ENCODE data around the gene VWA3A.
"Not testable (repeated sequence)": the region's sequence is repeated elsewhere in the genome, so short reads cannot be mapped to it uniquely, and the experiment has no call there.

Gene VWA3A

GRCh38 chr16:22123759-22124490, 31.6 kb downstream of the VWA3A start:
- H3K27ac ChIP-seq, result no peak overlapping the region

GRCh38 chr16:22124583-22125284, 32.4 kb downstream of the VWA3A start:
- H3K27ac ChIP-seq, result no peak overlapping the region
- TF ChIP-seq ZFX (IDR thresholded peaks at IDR 0.05) (no peak), CTCF (conservative IDR thresholded peaks at IDR 0.05) (no peak)

More at GRCh38 chr16:22123759-22124490, 31.6 kb downstream of the VWA3A start:
- TF ChIP-seq ZFX (IDR thresholded peaks at IDR 0.05), result no peak
- no peak for TF ChIP-seq CTCF (conservative IDR thresholded peaks at IDR 0.05)

GRCh38 chr16:22126037-22126558, 33.8 kb downstream of the VWA3A start:
- no peak overlapping the region for H3K27ac ChIP-seq
- TF ChIP-seq CTCF (conservative IDR thresholded peaks at IDR 0.05), result no peak
- TF ChIP-seq ZFX (IDR thresholded peaks at IDR 0.05), result no peak

GRCh38 chr16:22128537-22128936, 36.2 kb downstream of the VWA3A start:
- H3K27ac ChIP-seq, result not testable (repeated sequence)

- no peak for TF ChIP-seq ZFX (IDR thresholded peaks at IDR 0.05)
- no peak for TF ChIP-seq CTCF (conservative IDR thresholded peaks at IDR 0.05)
- no peak overlapping the region for H3K27ac ChIP-seq
These were observed 38.2 kb downstream of the VWA3A start for GRCh38 chr16:22130528-22130927.

- no peak overlapping the region for H3K27ac ChIP-seq
- TF ChIP-seq CTCF (conservative IDR thresholded peaks at IDR 0.05), result no peak
- no peak for TF ChIP-seq ZFX (IDR thresholded peaks at IDR 0.05)
These were observed 40.5 kb downstream of the VWA3A start for GRCh38 chr16:22132801-22133200.

GRCh38 chr16:22138482-22138881, 46.1 kb downstream of the VWA3A start:
- TF ChIP-seq CTCF (conservative IDR thresholded peaks at IDR 0.05) (no peak), ZFX (IDR thresholded peaks at IDR 0.05) (no peak)
- no peak overlapping the region for H3K27ac ChIP-seq
